Osteoblast (primary cell): ENCODE data around the gene LASP1. TPM values are rescaled to one million over a fixed set of nuclear protein-coding genes. Genes with fewer than 3 reads are reported as not detected.

Source experiments
- DNase-seq: peaks from one replicate; pipeline ENCODE4 v3.0.0; 2011; ENCODE audit warnings: low spot score, mixed read lengths; ENCODE audit not compliant: insufficient read length; ENCODE audit errors: missing footprints
- H2AFZ ChIP-seq: 2 replicates; pipeline ENCODE4 v1.6.0; 2011; ENCODE audit warnings: mild to moderate bottlenecking, low read length
- H3K27ac ChIP-seq: 2 replicates; pipeline ENCODE4 v1.5.1; 2011; ENCODE audit warnings: mild to moderate bottlenecking, low read depth, low read length, moderate library complexity
- H3K27me3 ChIP-seq: 2 replicates; pipeline ENCODE4 v1.6.0; 2012; ENCODE audit warnings: mild to moderate bottlenecking, control low read depth, inconsistent platforms, low read length, moderate library complexity; ENCODE audit not compliant: insufficient read depth
- H3K36me3 ChIP-seq: 2 replicates; pipeline ENCODE4 v1.5.1; 2011; ENCODE audit warnings: mild to moderate bottlenecking, low read length, control low read depth, moderate library complexity; ENCODE audit not compliant: insufficient read depth
- H3K4me1 ChIP-seq: 2 replicates; pipeline ENCODE4 v1.5.1; 2011; ENCODE audit warnings: mild to moderate bottlenecking, low read length, control low read depth, moderate library complexity; ENCODE audit not compliant: insufficient read depth
- H3K4me2 ChIP-seq: 2 replicates; pipeline ENCODE4 v1.6.0; 2011; ENCODE audit warnings: mild to moderate bottlenecking, low read length; ENCODE audit not compliant: insufficient read depth
- H3K4me3 ChIP-seq: fragments of 200-600 bp; sonication (generic); 3 replicates; pipeline ENCODE4 v1.5.1; 2012; ENCODE audit warnings: mild to moderate bottlenecking, low read length, inconsistent platforms; ENCODE audit not compliant: insufficient read depth
- H3K79me2 ChIP-seq: 2 replicates; pipeline ENCODE4 v1.6.0; 2012; ENCODE audit warnings: mild to moderate bottlenecking, low read length, control low read depth, inconsistent platforms; ENCODE audit not compliant: insufficient read depth
- H3K9me3 ChIP-seq: 2 replicates; pipeline ENCODE4 v1.5.1; 2011; ENCODE audit warnings: low read depth, low read length, control low read depth
- H4K20me1 ChIP-seq: 2 replicates; pipeline ENCODE4 v1.6.0; 2012; ENCODE audit warnings: mild to moderate bottlenecking, low read length, control low read depth; ENCODE audit not compliant: insufficient read depth
- total RNA-seq: library from RNA; depleted of rRNA; stranded (reverse); fragments of >200 nt; gene quantifications from 2 replicates; pipeline ENCODE4 v1.2.3, GENCODE V29; 2012
- TF ChIP-seq, protein P1 (sequence below): IDR thresholded peaks from 2 replicates; pipeline ENCODE4 v1.5.1; 2011; ENCODE audit warnings: mild to moderate bottlenecking, low read depth, low read length, moderate library complexity; ENCODE audit errors: extremely low read depth

The LASP1 gene
- total RNA-seq, 1 donor = 228 TPM

DNA sequence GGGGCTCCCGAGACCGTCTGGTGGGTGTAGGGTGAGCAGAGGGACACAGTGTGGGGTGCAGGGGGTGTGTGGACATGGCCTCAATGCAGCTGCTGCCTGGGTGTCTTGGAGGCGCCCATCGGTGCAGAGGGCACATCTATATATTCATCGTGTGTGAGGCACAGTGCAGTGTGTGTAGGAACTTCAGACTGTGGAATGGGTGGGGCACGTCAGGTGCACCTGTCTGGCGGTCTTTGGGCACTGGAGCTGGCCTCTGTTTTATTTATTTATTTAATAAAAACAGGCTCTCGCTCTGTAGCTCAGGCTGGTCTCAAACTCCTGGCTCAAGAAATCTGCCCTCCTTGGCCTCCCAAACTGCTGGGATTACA lies 16.8 kb downstream of the LASP1 start:
- Histone ChIP-seq H3K4me1 (peaks cover 24% of the 10 kb centered on the region), H3K79me2 (peaks cover 99% of the 10 kb centered on the region), H3K4me3 (no peak overlapping the region), H3K36me3 (peaks cover 73% of the 10 kb centered on the region), H3K4me2 (no peak overlapping the region), H3K9me3 (no peaks in the 10 kb centered on the region), H2AFZ (no peak overlapping the region), H3K27ac (no peak overlapping the region), H3K27me3 (no peaks in the 10 kb centered on the region), H4K20me1 (peaks cover 92% of the 10 kb centered on the region)
- TF ChIP-seq, protein P1, sequence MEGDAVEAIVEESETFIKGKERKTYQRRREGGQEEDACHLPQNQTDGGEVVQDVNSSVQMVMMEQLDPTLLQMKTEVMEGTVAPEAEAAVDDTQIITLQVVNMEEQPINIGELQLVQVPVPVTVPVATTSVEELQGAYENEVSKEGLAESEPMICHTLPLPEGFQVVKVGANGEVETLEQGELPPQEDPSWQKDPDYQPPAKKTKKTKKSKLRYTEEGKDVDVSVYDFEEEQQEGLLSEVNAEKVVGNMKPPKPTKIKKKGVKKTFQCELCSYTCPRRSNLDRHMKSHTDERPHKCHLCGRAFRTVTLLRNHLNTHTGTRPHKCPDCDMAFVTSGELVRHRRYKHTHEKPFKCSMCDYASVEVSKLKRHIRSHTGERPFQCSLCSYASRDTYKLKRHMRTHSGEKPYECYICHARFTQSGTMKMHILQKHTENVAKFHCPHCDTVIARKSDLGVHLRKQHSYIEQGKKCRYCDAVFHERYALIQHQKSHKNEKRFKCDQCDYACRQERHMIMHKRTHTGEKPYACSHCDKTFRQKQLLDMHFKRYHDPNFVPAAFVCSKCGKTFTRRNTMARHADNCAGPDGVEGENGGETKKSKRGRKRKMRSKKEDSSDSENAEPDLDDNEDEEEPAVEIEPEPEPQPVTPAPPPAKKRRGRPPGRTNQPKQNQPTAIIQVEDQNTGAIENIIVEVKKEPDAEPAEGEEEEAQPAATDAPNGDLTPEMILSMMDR = no peak
- peak; percentile 50 for DNase-seq

DNA sequence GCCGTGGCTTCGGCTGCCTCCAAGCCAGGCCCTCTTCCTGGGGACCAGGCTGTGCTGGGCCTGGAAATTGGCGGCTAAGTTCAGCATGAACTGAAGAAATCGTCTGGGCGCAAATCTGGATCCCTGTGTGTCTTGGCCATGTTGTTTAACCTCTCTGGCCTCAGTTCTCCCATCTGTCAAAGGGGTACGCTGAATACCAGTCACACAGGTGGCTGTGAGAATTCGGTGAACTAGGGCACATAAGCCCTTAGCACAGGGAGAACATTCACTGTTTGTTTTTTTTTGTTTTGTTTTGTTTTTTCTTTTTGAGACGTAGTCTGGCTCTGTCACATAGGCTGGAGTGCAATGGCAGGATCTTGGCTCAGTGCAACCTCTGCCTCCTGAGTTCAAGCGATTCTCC lies 19.0 kb downstream of the LASP1 start:
- peaks cover 88% of the 10 kb centered on the region for H4K20me1 ChIP-seq
- no peak overlapping the region for H3K4me2 ChIP-seq
- no peak overlapping the region for H3K4me3 ChIP-seq
- H3K36me3 ChIP-seq = peaks cover 75% of the 10 kb centered on the region
- no peaks in the 10 kb centered on the region for H3K9me3 ChIP-seq
- no peaks in the 10 kb centered on the region for H3K27me3 ChIP-seq
- peaks cover 14% of the 10 kb centered on the region for H3K4me1 ChIP-seq
- TF ChIP-seq, protein P1 = no peak
- peak; percentile 29 for DNase-seq
- peaks cover 99% of the 10 kb centered on the region for H3K79me2 ChIP-seq
- H3K27ac ChIP-seq = no peak overlapping the region
- H2AFZ ChIP-seq = no peak overlapping the region

DNA sequence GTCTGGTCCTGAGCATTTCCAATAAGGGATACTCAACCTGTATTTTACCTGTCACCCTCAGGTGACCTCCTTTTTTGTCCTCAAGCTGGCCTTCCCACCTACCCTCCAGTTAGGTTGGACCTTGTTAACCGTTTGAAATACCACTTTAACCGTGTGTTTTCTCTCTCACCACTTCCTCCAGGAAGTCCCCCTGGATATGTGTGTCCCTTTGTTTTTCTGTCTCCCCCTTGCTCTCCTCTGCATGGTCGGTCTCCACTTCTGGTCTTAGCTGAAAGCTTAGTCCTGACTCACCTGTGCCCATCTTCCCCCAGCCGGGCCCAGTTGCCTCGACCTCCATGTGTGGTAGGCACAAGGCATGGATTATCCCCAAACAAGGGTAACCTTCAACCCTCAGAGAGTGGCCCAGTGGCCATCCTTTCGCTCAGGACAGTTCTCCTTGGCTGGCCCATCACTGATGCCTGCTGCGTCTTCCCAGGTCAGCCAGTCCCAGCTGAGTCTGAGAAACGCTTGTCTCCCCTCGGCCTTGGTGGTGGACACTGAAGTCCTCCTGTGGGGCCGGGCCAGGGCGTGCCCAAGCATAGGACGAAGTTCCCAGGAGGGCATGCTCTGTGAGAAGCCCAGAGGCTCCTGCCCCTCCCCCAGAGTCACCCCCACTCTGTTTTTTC lies 20.0 kb downstream of the LASP1 start:
- Histone ChIP-seq H3K79me2 (peaks cover 99% of the 10 kb centered on the region), H3K4me1 (peaks cover 14% of the 10 kb centered on the region), H3K27me3 (no peaks in the 10 kb centered on the region), H4K20me1 (peaks cover 90% of the 10 kb centered on the region), H2AFZ (no peak overlapping the region), H3K36me3 (peaks cover 82% of the 10 kb centered on the region), H3K9me3 (no peaks in the 10 kb centered on the region), H3K27ac (peak overlapping the region; percentile 23), H3K4me3 (no peak overlapping the region), H3K4me2 (no peak overlapping the region)
- TF ChIP-seq, protein P1 = no peak
- DNase-seq = peak; percentile 50

DNA sequence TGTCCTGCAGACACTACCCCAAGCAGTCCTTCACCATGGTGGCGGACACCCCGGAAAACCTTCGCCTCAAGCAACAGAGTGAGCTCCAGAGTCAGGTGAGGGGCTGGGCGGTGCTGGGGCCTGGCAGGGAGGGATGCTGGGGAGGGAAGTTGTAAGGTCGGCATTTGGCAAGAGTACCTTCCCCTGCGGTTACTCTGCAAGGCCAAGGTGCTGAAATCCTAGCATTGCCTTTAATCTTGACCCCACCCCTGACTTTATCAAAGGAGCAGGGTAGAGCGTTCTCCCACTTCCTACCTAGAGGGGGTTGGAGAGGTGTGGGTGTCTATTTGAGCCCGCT lies 20.5 kb downstream of the LASP1 start:
- H3K79me2 ChIP-seq = peaks cover 97% of the 10 kb centered on the region

More for the DNA sequence above, 20.5 kb downstream of the LASP1 start:
- H3K4me1 ChIP-seq = peaks cover 14% of the 10 kb centered on the region
- no peak overlapping the region for H3K27ac ChIP-seq
- no peak overlapping the region for H3K4me3 ChIP-seq
- peak; percentile 38 for DNase-seq
- peaks cover 85% of the 10 kb centered on the region for H4K20me1 ChIP-seq
- TF ChIP-seq, protein P1 = no peak
- no peak overlapping the region for H3K4me2 ChIP-seq
- H2AFZ ChIP-seq = no peak overlapping the region
- H3K9me3 ChIP-seq = no peaks in the 10 kb centered on the region
- no peaks in the 10 kb centered on the region for H3K27me3 ChIP-seq
- H3K36me3 ChIP-seq = peaks cover 82% of the 10 kb centered on the region
